ENCODE results near the gene RASD1. TPM values are rescaled to one million over a fixed set of nuclear protein-coding genes. Genes with fewer than 3 reads are reported as not detected.
"Not testable (repeated sequence)": the region's sequence is repeated elsewhere in the genome, so short reads cannot be mapped to it uniquely, and the experiment has no call there.

Gene RASD1
- total RNA-seq, 1 experiment from 2014 or later: 1.2 TPM

- H3K27me3 ChIP-seq (ENCODE audit: insufficient read depth, low read depth): peaks cover 95% of the 10 kb centered on the region
- peaks cover 4% of the 10 kb centered on the region; the same call in 1 of the 2 replicates for H3K9me3 ChIP-seq (ENCODE audit: insufficient read depth, low read depth)
- no peaks in the 10 kb centered on the region; the same call in 1 of the 2 replicates for H3K4me1 ChIP-seq (replicated peaks; ENCODE audit: insufficient read depth)
- no peak overlapping the region for H2AFZ ChIP-seq
- no peaks in the 10 kb centered on the region for H3K36me3 ChIP-seq (ENCODE audit: low read depth)
- no peaks in the 10 kb centered on the region for H3K79me2 ChIP-seq (ENCODE audit: low read depth)
- no peak overlapping the region for H3K4me2 ChIP-seq
- TF ChIP-seq CTCF (conservative IDR thresholded peaks at IDR 0.05): no peak
- TF ChIP-seq EZH2 (IDR thresholded peaks at IDR 0.05; ENCODE audit: low read depth): no peak
- no peaks in the 10 kb centered on the region for H3K9me2 ChIP-seq (ENCODE audit: insufficient read depth)
- ChIA-PET POLR2A (ENCODE audit: unreplicated experiment) (no interaction called here), CTCF (no interaction called here)
- no peaks in the 10 kb centered on the region for H4K20me1 ChIP-seq (ENCODE audit: insufficient read depth)
- BruUV-seq (replicated peaks): no TSS peak
- intact Hi-C loops (cut with micrococcal nuclease; ENCODE audit: unreplicated experiment): no loop called here
- DNase-seq: no peak
- no peak overlapping the region for H3K4me3 ChIP-seq
- no peak overlapping the region for H3K27ac ChIP-seq
- peaks cover 4% of the 10 kb centered on the region; the same call in 1 of the 2 replicates for H3F3A ChIP-seq (ENCODE audit: insufficient read depth, low read depth)
Measured at GRCh38 chr17:17467720-17468119, 28.5 kb downstream of the RASD1 start.

- BruUV-seq (replicated peaks): no TSS peak
- H3K79me2 ChIP-seq (ENCODE audit: low read depth): no peaks in the 10 kb centered on the region
- no peak for TF ChIP-seq CTCF (conservative IDR thresholded peaks at IDR 0.05)
- TF ChIP-seq EZH2 (IDR thresholded peaks at IDR 0.05; ENCODE audit: low read depth): no peak
- POLR2A ChIA-PET (ENCODE audit: unreplicated experiment): no interaction called here
- no peaks in the 10 kb centered on the region for H3F3A ChIP-seq (ENCODE audit: insufficient read depth, low read depth)
- H2AFZ ChIP-seq: no peak overlapping the region
- CTCF ChIA-PET: no interaction called here
- H3K4me1 ChIP-seq (replicated peaks; ENCODE audit: insufficient read depth): no peaks in the 10 kb centered on the region; the same call in 1 of the 2 replicates
- H3K9me2 ChIP-seq (ENCODE audit: insufficient read depth): no peaks in the 10 kb centered on the region
- H3K27me3 ChIP-seq (ENCODE audit: insufficient read depth, low read depth): peaks cover 95% of the 10 kb centered on the region
- DNase-seq: no peak
- no peak overlapping the region for H3K27ac ChIP-seq
- no peaks in the 10 kb centered on the region for H3K36me3 ChIP-seq (ENCODE audit: low read depth)
- H3K4me3 ChIP-seq: no peak overlapping the region
- no peak overlapping the region for H3K4me2 ChIP-seq
- intact Hi-C loops (cut with micrococcal nuclease; ENCODE audit: unreplicated experiment): no loop called here
- peaks cover under 1% of the 10 kb centered on the region; the same call in 1 of the 2 replicates for H4K20me1 ChIP-seq (ENCODE audit: insufficient read depth)
- H3K9me3 ChIP-seq (ENCODE audit: insufficient read depth, low read depth): peaks cover 4% of the 10 kb centered on the region; the same call in 1 of the 2 replicates
Measured at GRCh38 chr17:17467016-17467415, 29.2 kb downstream of the RASD1 start.

- H3K4me1 ChIP-seq (replicated peaks; ENCODE audit: insufficient read depth): no peaks in the 10 kb centered on the region
- intact Hi-C loops (cut with micrococcal nuclease; ENCODE audit: unreplicated experiment): no loop called here
- CTCF ChIA-PET: no interaction called here
Measured at GRCh38 chr17:17466511-17466910, 29.7 kb downstream of the RASD1 start.

GRCh38 chr17:17465878-17466277 lies 30.3 kb downstream of the RASD1 start:
- peaks cover 94% of the 10 kb centered on the region for H3K27me3 ChIP-seq (ENCODE audit: insufficient read depth, low read depth)
- H3K9me3 ChIP-seq (ENCODE audit: insufficient read depth, low read depth); H3K4me2 ChIP-seq; H3F3A ChIP-seq (ENCODE audit: insufficient read depth, low read depth); H3K4me1 ChIP-seq (replicated peaks; ENCODE audit: insufficient read depth); H3K79me2 ChIP-seq (ENCODE audit: low read depth); intact Hi-C loops (cut with micrococcal nuclease; ENCODE audit: unreplicated experiment); H3K27ac ChIP-seq; BruUV-seq (replicated peaks); DNase-seq; H3K36me3 ChIP-seq (ENCODE audit: low read depth); H2AFZ ChIP-seq; CTCF ChIA-PET; H4K20me1 ChIP-seq (ENCODE audit: insufficient read depth); H3K9me2 ChIP-seq (ENCODE audit: insufficient read depth); H3K4me3 ChIP-seq; POLR2A ChIA-PET (ENCODE audit: unreplicated experiment): not testable (repeated sequence)

More at GRCh38 chr17:17466511-17466910, 29.7 kb downstream of the RASD1 start:
- H3K27me3 ChIP-seq (ENCODE audit: insufficient read depth, low read depth): peaks cover 95% of the 10 kb centered on the region
- POLR2A ChIA-PET (ENCODE audit: unreplicated experiment): no interaction called here
- no peak overlapping the region for H3K27ac ChIP-seq
- H3F3A ChIP-seq (ENCODE audit: insufficient read depth, low read depth): no peaks in the 10 kb centered on the region
- TF ChIP-seq EZH2 (IDR thresholded peaks at IDR 0.05; ENCODE audit: low read depth) (no peak), CTCF (conservative IDR thresholded peaks at IDR 0.05) (no peak)
- no peaks in the 10 kb centered on the region for H3K79me2 ChIP-seq (ENCODE audit: low read depth)
- no peak for DNase-seq
- H3K9me3 ChIP-seq (ENCODE audit: insufficient read depth, low read depth): peaks cover 4% of the 10 kb centered on the region; the same call in 1 of the 2 replicates
- H3K4me3 ChIP-seq: no peak overlapping the region
- H3K36me3 ChIP-seq (ENCODE audit: low read depth): no peaks in the 10 kb centered on the region
- peaks cover 3% of the 10 kb centered on the region; the same call in 1 of the 2 replicates for H4K20me1 ChIP-seq (ENCODE audit: insufficient read depth)
- no TSS peak for BruUV-seq (replicated peaks)
- H3K9me2 ChIP-seq (ENCODE audit: insufficient read depth): no peaks in the 10 kb centered on the region
- H2AFZ ChIP-seq: no peak overlapping the region
- no peak overlapping the region for H3K4me2 ChIP-seq

Measured in PC-9 (cell line).